ENCODE data around the gene RAB8A. TPM values are rescaled to one million over a fixed set of nuclear protein-coding genes. Genes with fewer than 3 reads are reported as not detected.

RAB8A gene
- total and polyA plus RNA-seq, 2 of the 8 experiments (the other 6 are each of a cell fraction or from before 2014, with no cell fraction given), result 65.8 to 97.0 TPM

DNA sequence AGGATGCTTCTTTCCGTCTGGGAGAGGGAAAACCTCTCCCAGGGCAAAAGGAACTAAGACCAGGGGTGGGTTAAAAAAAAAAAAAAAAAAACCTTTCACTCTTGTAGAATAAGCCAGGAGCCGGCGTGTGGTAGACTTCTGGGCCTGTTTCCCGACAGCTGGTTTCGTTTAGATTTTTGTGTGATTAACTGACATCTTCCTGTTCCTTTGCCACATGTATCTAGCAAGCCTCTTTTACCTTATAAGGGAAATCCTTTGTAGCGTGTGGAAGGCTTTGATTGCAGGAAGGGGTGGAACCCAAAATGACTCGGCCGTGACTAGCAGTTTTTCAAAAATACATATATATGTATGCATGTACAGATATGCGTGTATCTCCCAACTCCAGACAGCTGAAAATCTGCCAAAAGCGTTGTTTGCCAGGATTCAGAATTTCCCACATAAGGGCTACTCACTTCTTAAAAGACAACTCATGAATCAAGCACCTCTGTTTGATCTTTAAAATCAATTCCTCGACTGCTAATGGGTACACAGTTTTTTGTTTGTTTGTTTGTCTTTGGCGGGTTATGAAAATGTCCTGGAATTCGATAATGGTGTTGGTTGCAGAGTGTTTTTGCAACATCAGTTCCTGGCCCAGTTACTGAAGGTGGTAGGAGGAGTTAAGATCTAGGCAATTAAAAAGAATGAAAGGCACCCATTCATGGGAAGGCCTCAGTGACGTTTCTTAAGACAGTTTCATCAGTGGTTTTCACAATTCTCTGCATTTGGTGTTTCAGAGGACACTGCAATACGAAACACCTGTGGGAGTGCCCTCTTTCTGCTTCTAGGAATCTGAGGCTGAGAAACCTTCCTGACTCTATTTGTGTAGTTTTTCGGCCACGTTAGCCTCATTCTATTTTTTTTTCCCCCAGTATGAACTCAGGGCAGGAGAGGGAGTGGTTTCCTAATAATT lies 32.7 kb upstream of the RAB8A start:
- Histone ChIP-seq H3K4me1 (replicated peaks in 1 of 4; ENCODE audit: control insufficient read depth in 3 of 4, insufficient read depth in 4 of 4, low read length in 3 of 4) (peaks cover 0 to 8% (median 7%) of the 10 kb centered on the region in 4 experiments; a peak in 5 of 7 replicates), H3K9me3 (ENCODE audit: insufficient read depth in 2 of 2, low read depth in 1 of 2, low read length in 1 of 2) (no peaks in the 10 kb centered on the region), H3K23ac (ENCODE audit: insufficient read length) (no peak overlapping the region), H2BK20ac (ENCODE audit: low read length) (no peak overlapping the region), H3K79me1 (ENCODE audit: low read depth, low read length) (peaks cover 10% of the 10 kb centered on the region), H4K20me1 (replicated peaks in 1 of 2; ENCODE audit: control insufficient read depth in 1 of 2, insufficient read depth in 2 of 2, low read length in 2 of 2) (peaks cover 1 to 4% of the 10 kb centered on the region in 2 experiments), H3K18ac (ENCODE audit: extremely low read depth, low read length) (peak overlapping the region; percentile 0; the same call in 1 of the 2 replicates), H3K23me2 (ENCODE audit: low read depth, low read length) (no peaks in the 10 kb centered on the region; the same call in 1 of the 2 replicates), H3K27me3 (replicated peaks in 1 of 4; ENCODE audit: control insufficient read depth in 3 of 4, extremely low read depth in 1 of 4, insufficient read depth in 3 of 4, low read length in 3 of 4) (no peaks in the 10 kb centered on the region), H3K9ac (replicated peaks in 1 of 4; ENCODE audit: extremely low read depth in 1 of 4, low read depth in 3 of 4, low read length in 3 of 4) (peak overlapping the region; percentile 64 to 99 (median 72)), H3K79me2 (ENCODE audit: control insufficient read depth in 1 of 2, insufficient read depth in 2 of 2, low read length in 2 of 2) (peaks cover 20 to 67% of the 10 kb centered on the region in 2 experiments), H3K36me3 (ENCODE audit: control insufficient read depth in 2 of 4, insufficient read depth in 4 of 4, low read length in 3 of 4) (peaks cover 15 to 29% (median 26%) of the 10 kb centered on the region in 4 experiments; a peak in 6 of 8 replicates), H3K56ac (replicated peaks; ENCODE audit: insufficient read length, low read depth, low read length) (no peak overlapping the region), H2BK120ac (replicated peaks; ENCODE audit: low read depth, low read length) (no peak overlapping the region), H4K5ac (ENCODE audit: insufficient read length, low read depth, low read length) (no peak overlapping the region), H4K91ac (replicated peaks; ENCODE audit: insufficient read length, low read length) (no peak overlapping the region), H3K4me2 (ENCODE audit: insufficient read depth in 1 of 2, low read depth in 2 of 2, low read length in 2 of 2) (peak overlapping the region; percentile 76 to 79), H2BK15ac (ENCODE audit: low read length) (peak overlapping the region; percentile 61; the same call in 1 of the 2 replicates), H2AK5ac (ENCODE audit: low read depth, low read length) (0 out of 2 replicates have a peak overlapping the region, but pooled peaks have one; percentile 10), H2BK5ac (ENCODE audit: low read depth, low read length) (peak overlapping the region; percentile 36; the same call in 1 of the 2 replicates), H2AFZ (ENCODE audit: low read length) (no peak overlapping the region), H3K27ac (ENCODE audit: low read depth, low read length) (peak overlapping the region; percentile 81), H4K8ac (ENCODE audit: extremely low read depth, insufficient read depth, low read length) (no peak overlapping the region), H2BK12ac (ENCODE audit: low read depth, low read length) (peak overlapping the region; percentile 18; the same call in 1 of the 2 replicates), H3K14ac (ENCODE audit: insufficient read length) (no peak overlapping the region), H3K4me3 (ENCODE audit: extremely low read depth in 1 of 4, insufficient read depth in 2 of 4, low read depth in 3 of 4, low read length in 4 of 4) (peak overlapping the region; percentile 33 to 99 (median 92); a peak in 5 of 8 replicates), H3K4ac (replicated peaks; ENCODE audit: insufficient read length, low read depth, low read length) (peak overlapping the region; percentile 21)
- POLR2A ChIA-PET (ENCODE audit: partially characterized antibody), result interaction anchor here (0.7 to 22.4 kb wide), 14 partner anchors 13 to 896 kb away, joined by 3 to 582 read pairs (median 4); partner anchors contain the start of genes HSH2D and RAB8A
- no peak for FAIRE-seq
- 50% methylated on average over 17 of the region's 17 CpGs; no CpG with 5 or more reads in 1 of the 2 experiments for WGBS, 2 experiments (ENCODE audit: extremely low coverage in 1 of 2, insufficient coverage in 1 of 2, insufficient read length in 1 of 2, insufficient replicate concordance in 2 of 2, low coverage in 1 of 2, low lambda C conversion rate in 2 of 2, missing lambda C conversion rate in 1 of 2)
- CTCF ChIA-PET (ENCODE audit: partially characterized antibody), result interaction anchor here (1.2 to 9.6 kb wide), 4 partner anchors 8 to 38 kb away, joined by 3 to 107 read pairs (median 5); no protein-coding TSS in a partner anchor
- no peak for DNase-seq (ENCODE audit: low read depth in 1 of 2, low spot score in 2 of 2)
- TF ChIP-seq POLR2AphosphoS5 (IDR thresholded peaks at IDR 0.05; ENCODE audit: low read depth, low read length) (peak; percentile 27; the same call in 1 of the 2 replicates), CTBP2 (IDR thresholded peaks at IDR 0.05; ENCODE audit: borderline replicate concordance, insufficient read depth, insufficient read length, low read length) (no peak), SRF (IDR thresholded peaks at IDR 0.05; ENCODE audit: low read depth, low read length) (peak; percentile 95), YY1 (IDR thresholded peaks at IDR 0.05; ENCODE audit: low read depth, low read length) (no peak), RFX5 (IDR thresholded peaks at IDR 0.05; ENCODE audit: borderline replicate concordance, low read depth, low read length) (no peak), GTF2F1 (IDR thresholded peaks at IDR 0.05; ENCODE audit: borderline replicate concordance, low read depth, low read length) (no peak), SIX5 (IDR thresholded peaks at IDR 0.05; ENCODE audit: low read depth, low read length) (no peak), SP4 (IDR thresholded peaks at IDR 0.05; ENCODE audit: low read length) (no peak), SUZ12 (IDR thresholded peaks at IDR 0.05; ENCODE audit: low read length) (no peak)
- TF ChIP-seq, protein P1, sequence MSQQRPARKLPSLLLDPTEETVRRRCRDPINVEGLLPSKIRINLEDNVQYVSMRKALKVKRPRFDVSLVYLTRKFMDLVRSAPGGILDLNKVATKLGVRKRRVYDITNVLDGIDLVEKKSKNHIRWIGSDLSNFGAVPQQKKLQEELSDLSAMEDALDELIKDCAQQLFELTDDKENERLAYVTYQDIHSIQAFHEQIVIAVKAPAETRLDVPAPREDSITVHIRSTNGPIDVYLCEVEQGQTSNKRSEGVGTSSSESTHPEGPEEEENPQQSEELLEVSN (IDR thresholded peaks at IDR 0.05), result no peak

Data from H1 (cell line).